Camera-type eye (tissue), 1 donor: Measurements from ENCODE around the gene PPP2R5B. TPM values are rescaled to one million over a fixed set of nuclear protein-coding genes. Genes with fewer than 3 reads are reported as not detected.

Experiments used
- total RNA-seq: library from RNA; depleted of rRNA; stranded (reverse); fragments of >200 nt; gene quantifications from one replicate; pipeline ENCODE4 v1.2.3, GENCODE V29; 2014

Gene PPP2R5B
- total RNA-seq = 23.0 TPM

GRCh38 chr11:64923944-64924909 is at the start of gene PPP2R5B:
TSS of gene PPP2R5B (plus strand) at chr11:64924689. CDS start at chr11:64925735, 1,046 bp downstream.

GRCh38 chr11:64878494-64879243 is 45.8 kb upstream of the PPP2R5B start, which contains the start of gene EHD1:
TSS of gene EHD1 (minus strand) at chr11:64878621. CDS start at chr11:64878464, 157 bp downstream.

GRCh38 chr11:64916775-64917662 is 7.5 kb upstream of the PPP2R5B start, which contains the start of gene ATG2A:
TSS of gene ATG2A (minus strand) at chr11:64917209. CDS start at chr11:64917135, 74 bp downstream.

GRCh38 chr11:64935359-64936081 is 11.0 kb downstream of the PPP2R5B start, which contains the start of gene GPHA2:
TSS of gene GPHA2 (minus strand) at chr11:64935893. CDS start at chr11:64935460, 433 bp downstream.

GRCh38 chr11:64971421-64972233 is 47.1 kb downstream of the PPP2R5B start, which contains the start of gene MAJIN:
TSS of gene MAJIN (minus strand) at chr11:64972108. CDS start at chr11:64959405, 12,703 bp downstream.

Other genes starting within 250 kb of the PPP2R5B start
- 83.9 TPM for gene NRXN2, start 201.5 kb upstream of the PPP2R5B start, total RNA-seq
- gene RASGRP2, start 180.5 kb upstream of the PPP2R5B start, total RNA-seq = 10.9 TPM
- gene PYGM, start 164.7 kb upstream of the PPP2R5B start, total RNA-seq = 24.2 TPM
- 215 TPM for gene SF1, start 146.1 kb upstream of the PPP2R5B start, total RNA-seq
- gene MAP4K2, start 121.5 kb upstream of the PPP2R5B start, total RNA-seq = 15.7 TPM
- gene MEN1, start 114.1 kb upstream of the PPP2R5B start, total RNA-seq = 24.4 TPM
- gene CDC42BPG, start 80.0 kb upstream of the PPP2R5B start, total RNA-seq = 2.4 TPM
- 64.3 TPM for gene EHD1, start 46.1 kb upstream of the PPP2R5B start, total RNA-seq
- 15.8 TPM for gene ATG2A, start 7.5 kb upstream of the PPP2R5B start, total RNA-seq
- gene GPHA2, start 11.2 kb downstream of the PPP2R5B start, total RNA-seq = not detected
- not detected for gene MAJIN, start 47.4 kb downstream of the PPP2R5B start, total RNA-seq
- gene BATF2, start 72.3 kb downstream of the PPP2R5B start, total RNA-seq = 0.16 TPM
- gene ARL2, start 89.5 kb downstream of the PPP2R5B start, total RNA-seq = 76.0 TPM
- 15.1 TPM for gene SNX15, start 102.8 kb downstream of the PPP2R5B start, total RNA-seq
- 6.2 TPM for gene SAC3D1, start 116.5 kb downstream of the PPP2R5B start, total RNA-seq
- 22.0 TPM for gene NAALADL1, start 133.9 kb downstream of the PPP2R5B start, total RNA-seq
- 3.7 TPM for gene CDCA5, start 159.4 kb downstream of the PPP2R5B start, total RNA-seq
- gene ZFPL1, start 159.5 kb downstream of the PPP2R5B start, total RNA-seq = 28.7 TPM
- gene VPS51, start 171.5 kb downstream of the PPP2R5B start, total RNA-seq = 643 TPM
- 45.1 TPM for gene TM7SF2, start 187.2 kb downstream of the PPP2R5B start, total RNA-seq
- 6.6 TPM for gene ZNHIT2, start 193.0 kb downstream of the PPP2R5B start, total RNA-seq
- gene FAU, start 197.4 kb downstream of the PPP2R5B start, total RNA-seq = 256 TPM
- 62.3 TPM for gene MRPL49, start 197.6 kb downstream of the PPP2R5B start, total RNA-seq
- 29.2 TPM for gene SYVN1, start 209.8 kb downstream of the PPP2R5B start, total RNA-seq
- gene SPDYC, start 245.5 kb downstream of the PPP2R5B start, total RNA-seq = not detected